RWPE1 (cell line): ENCODE results near the gene CDK14.

ENCODE experiments used
- CTCF ChIA-PET: fragments of 350-600 bp; sonication (Branson Sonifier 250); formaldehyde crosslinking; extraction: SDS; loops from one replicate; lab custom pipeline; 2021; lab: Yijun Ruan, JAX
- POLR2A ChIA-PET: fragments of 400-600 bp; formaldehyde crosslinking; extraction: SDS; loops from one replicate; lab custom pipeline; 2020; ENCODE audit warnings: antibody characterized with exemption; ENCODE audit not compliant: low non-redundant PET; lab: Yijun Ruan, JAX
- DNase-seq: peaks from one replicate; pipeline ENCODE4 v3.0.0; 2012; ENCODE audit warnings: low spot score
- H3K27ac ChIP-seq: fragments of 450-650 bp; 2 replicates; pipeline ENCODE4 v1.5.1; 2017
- TF ChIP-seq, protein P1 (sequence below): fragments of 450-650 bp; conservative IDR thresholded peaks from 2 replicates; pipeline ENCODE4 v1.5.1; 2017; ENCODE audit warnings: low read depth, mild to moderate bottlenecking

The CDK14 gene

GRCh38 chr7:91157579-91158320, 561.6 kb downstream of the CDK14 start:
- no peak overlapping the region for H3K27ac ChIP-seq
- TF ChIP-seq, protein P1, sequence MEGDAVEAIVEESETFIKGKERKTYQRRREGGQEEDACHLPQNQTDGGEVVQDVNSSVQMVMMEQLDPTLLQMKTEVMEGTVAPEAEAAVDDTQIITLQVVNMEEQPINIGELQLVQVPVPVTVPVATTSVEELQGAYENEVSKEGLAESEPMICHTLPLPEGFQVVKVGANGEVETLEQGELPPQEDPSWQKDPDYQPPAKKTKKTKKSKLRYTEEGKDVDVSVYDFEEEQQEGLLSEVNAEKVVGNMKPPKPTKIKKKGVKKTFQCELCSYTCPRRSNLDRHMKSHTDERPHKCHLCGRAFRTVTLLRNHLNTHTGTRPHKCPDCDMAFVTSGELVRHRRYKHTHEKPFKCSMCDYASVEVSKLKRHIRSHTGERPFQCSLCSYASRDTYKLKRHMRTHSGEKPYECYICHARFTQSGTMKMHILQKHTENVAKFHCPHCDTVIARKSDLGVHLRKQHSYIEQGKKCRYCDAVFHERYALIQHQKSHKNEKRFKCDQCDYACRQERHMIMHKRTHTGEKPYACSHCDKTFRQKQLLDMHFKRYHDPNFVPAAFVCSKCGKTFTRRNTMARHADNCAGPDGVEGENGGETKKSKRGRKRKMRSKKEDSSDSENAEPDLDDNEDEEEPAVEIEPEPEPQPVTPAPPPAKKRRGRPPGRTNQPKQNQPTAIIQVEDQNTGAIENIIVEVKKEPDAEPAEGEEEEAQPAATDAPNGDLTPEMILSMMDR, result no peak
- CTCF ChIA-PET, result interaction anchor here (0.5 kb wide), 1 partner anchor 12 kb away, joined by 4 read pairs; no protein-coding TSS in a partner anchor
- POLR2A ChIA-PET, result no interaction called here
- no peak for DNase-seq

GRCh38 chr7:91162436-91162835, 566.3 kb downstream of the CDK14 start:
- TF ChIP-seq, protein P1, result no peak
- POLR2A ChIA-PET, result no interaction called here
- no peak for DNase-seq
- H3K27ac ChIP-seq, result no peak overlapping the region
- CTCF ChIA-PET, result interaction anchor here (0.6 kb wide), 1 partner anchor 130 kb away, joined by 3 read pairs; no protein-coding TSS in a partner anchor

GRCh38 chr7:91164506-91164905, 568.4 kb downstream of the CDK14 start:
- TF ChIP-seq, protein P1, result no peak
- no peak for DNase-seq
- CTCF ChIA-PET, result no interaction called here
- POLR2A ChIA-PET, result no interaction called here
- no peak overlapping the region for H3K27ac ChIP-seq

DNA sequence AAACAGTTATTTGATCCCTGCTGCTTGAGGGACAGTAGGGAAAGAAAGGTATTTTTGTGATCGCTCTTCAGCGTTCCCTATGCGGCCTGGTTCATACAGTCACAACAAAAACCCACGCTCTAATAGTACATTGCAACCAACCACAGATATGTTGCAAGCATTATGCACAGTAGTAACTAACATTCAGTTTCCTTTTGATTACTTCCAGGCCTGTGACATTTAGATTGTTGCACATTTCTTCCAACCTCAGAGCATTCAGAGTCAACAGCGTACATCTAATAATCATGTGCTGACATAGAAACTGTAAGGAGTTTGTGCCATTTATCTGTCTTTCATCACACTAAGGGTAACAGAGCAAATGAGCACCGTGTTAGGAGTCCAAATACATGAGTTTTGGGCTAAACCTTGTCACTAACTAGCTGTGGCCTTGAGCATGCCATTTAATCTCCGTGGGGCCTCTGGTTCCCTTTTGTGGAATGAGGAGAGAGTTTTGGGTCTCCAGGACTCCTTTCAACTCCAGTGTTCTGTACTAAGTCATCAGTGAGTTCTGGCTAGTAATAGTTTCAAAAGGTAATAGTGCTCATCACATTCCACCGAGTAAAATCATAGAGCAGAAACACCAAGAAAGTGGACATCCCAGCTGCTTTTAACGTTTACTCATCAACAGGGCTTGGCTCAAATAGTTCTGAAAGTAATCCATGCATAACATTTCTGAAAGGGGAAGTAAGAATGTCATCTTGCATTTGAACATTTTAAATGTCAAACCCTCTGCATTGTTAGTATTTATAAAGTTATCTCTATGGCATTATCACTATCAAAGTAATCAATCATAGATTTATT, 569.1 kb downstream of the CDK14 start:
- TF ChIP-seq, protein P1, result no peak
- H3K27ac ChIP-seq, result no peak overlapping the region
- ChIA-PET POLR2A (no interaction called here), CTCF (no interaction called here)
- DNase-seq, result peak; percentile 74

DNA sequence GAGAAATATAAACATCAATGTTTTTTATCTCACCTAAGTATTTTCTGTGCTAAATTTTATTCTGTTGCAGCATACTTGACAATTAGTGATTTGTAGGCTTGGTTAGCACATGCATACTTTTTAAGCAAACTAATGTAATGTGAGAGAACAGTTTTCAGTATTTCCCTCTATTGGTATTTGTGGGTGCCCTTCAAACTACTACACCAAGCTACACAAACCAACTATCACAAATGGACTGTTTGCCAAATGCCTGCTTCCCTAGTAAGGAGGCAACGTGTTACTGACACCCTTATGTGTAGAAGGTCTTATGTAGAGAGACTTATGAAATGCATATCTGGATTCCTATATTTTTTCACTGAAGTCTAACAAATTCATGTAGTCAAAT, 569.7 kb downstream of the CDK14 start:
- TF ChIP-seq, protein P1, result no peak
- ChIA-PET POLR2A (no interaction called here), CTCF (no interaction called here)
- no peak for DNase-seq
- H3K27ac ChIP-seq, result no peak overlapping the region
